GM19043 (cell line): ENCODE results near the gene LRFN4.
"Not testable (repeated sequence)": the region's sequence is repeated elsewhere in the genome, so short reads cannot be mapped to it uniquely, and the experiment has no call there.

Experiments
- ATAC-seq: cut with Tn5 transposase; IDR thresholded peaks from one replicate; pipeline ENCODE4 v1.9.1; 2021; ENCODE audit warnings: low read depth; ENCODE audit not compliant: unreplicated experiment

The LRFN4 gene

GRCh38 chr11:66856496-66857233, at the start of gene LRFN4:
TSS of gene LRFN4 (plus strand) at chr11:66857064. CDS start at chr11:66857745, 681 bp downstream.
- ATAC-seq: peak; percentile 23

GRCh38 chr11:66809592-66809991, 47.3 kb upstream of the LRFN4 start:
- ATAC-seq: no peak

GRCh38 chr11:66810576-66811185, 46.2 kb upstream of the LRFN4 start:
- ATAC-seq: no peak

- no peak for ATAC-seq
Observed at GRCh38 chr11:66814678-66815077, 42.2 kb upstream of the LRFN4 start.

- no peak for ATAC-seq
Observed at GRCh38 chr11:66815646-66816045, 41.2 kb upstream of the LRFN4 start.

- ATAC-seq: no peak
Observed at GRCh38 chr11:66818231-66818955, 38.5 kb upstream of the LRFN4 start.

- no peak for ATAC-seq
Observed at GRCh38 chr11:66820381-66820780, 36.5 kb upstream of the LRFN4 start.

GRCh38 chr11:66820901-66821300, 36.0 kb upstream of the LRFN4 start:
- no peak for ATAC-seq

GRCh38 chr11:66823700-66824099, 33.2 kb upstream of the LRFN4 start:
- no peak for ATAC-seq

- ATAC-seq: not testable (repeated sequence)
Observed at GRCh38 chr11:66824573-66824972, 32.3 kb upstream of the LRFN4 start.

GRCh38 chr11:66834539-66834845, 22.4 kb upstream of the LRFN4 start:
- no peak for ATAC-seq

- ATAC-seq: no peak
Observed at GRCh38 chr11:66834943-66835342, 21.9 kb upstream of the LRFN4 start.

GRCh38 chr11:66835768-66836405, 21.0 kb upstream of the LRFN4 start:
- no peak for ATAC-seq

- ATAC-seq: no peak
Observed at GRCh38 chr11:66840317-66841091, 16.4 kb upstream of the LRFN4 start.

GRCh38 chr11:66841861-66842260, 15.0 kb upstream of the LRFN4 start:
- ATAC-seq: no peak

- ATAC-seq: peak; percentile 11
Observed at GRCh38 chr11:66842501-66842895, 14.4 kb upstream of the LRFN4 start.

GRCh38 chr11:66842896-66843775, 13.7 kb upstream of the LRFN4 start, which contains the start of gene RCE1:
TSS of gene RCE1 (plus strand) at chr11:66843441. CDS start at chr11:66843456, 15 bp downstream.
- ATAC-seq: peak; percentile 60

- no peak for ATAC-seq
Observed at GRCh38 chr11:66843776-66844495, 12.9 kb upstream of the LRFN4 start.
